WERI-Rb-1 (cell line): ENCODE measurements around the gene RIT2.

ENCODE experiments used
- DNase-seq: peaks from one replicate; pipeline ENCODE4 v3.0.0-alpha.2; 2020
- H3K27ac ChIP-seq: fragments of 250-450 bp; sonication (Bioruptor Pico); 2 replicates; pipeline ENCODE4 v1.5.1; 2020; ENCODE audit warnings: mild to moderate bottlenecking, moderate library complexity
- H3K27me3 ChIP-seq: fragments of 250-450 bp; sonication (Bioruptor Pico); 2 replicates; pipeline ENCODE4 v1.5.1; 2021; ENCODE audit warnings: mild to moderate bottlenecking, low read depth, moderate library complexity; ENCODE audit not compliant: insufficient read depth, severe bottlenecking
- H3K36me3 ChIP-seq: fragments of 250-450 bp; sonication (Bioruptor Pico); 2 replicates; pipeline ENCODE4 v1.5.1; 2020; ENCODE audit warnings: mild to moderate bottlenecking, moderate library complexity
- H3K4me3 ChIP-seq: 2 replicates; pipeline ENCODE4 v1.5.1; 2011; ENCODE audit warnings: low read depth, mild to moderate bottlenecking, control low read depth, low read length
- H3K9me3 ChIP-seq: fragments of 250-450 bp; sonication (Bioruptor Pico); 2 replicates; pipeline ENCODE4 v1.5.1; 2021; ENCODE audit warnings: mild to moderate bottlenecking, moderate library complexity; ENCODE audit not compliant: severe bottlenecking
- CTCF ChIP-seq: IDR thresholded peaks from 2 replicates; pipeline ENCODE4 v1.5.1; 2011; ENCODE audit warnings: low read depth, mild to moderate bottlenecking, control low read depth, inconsistent platforms, low read length

The RIT2 gene

DNA sequence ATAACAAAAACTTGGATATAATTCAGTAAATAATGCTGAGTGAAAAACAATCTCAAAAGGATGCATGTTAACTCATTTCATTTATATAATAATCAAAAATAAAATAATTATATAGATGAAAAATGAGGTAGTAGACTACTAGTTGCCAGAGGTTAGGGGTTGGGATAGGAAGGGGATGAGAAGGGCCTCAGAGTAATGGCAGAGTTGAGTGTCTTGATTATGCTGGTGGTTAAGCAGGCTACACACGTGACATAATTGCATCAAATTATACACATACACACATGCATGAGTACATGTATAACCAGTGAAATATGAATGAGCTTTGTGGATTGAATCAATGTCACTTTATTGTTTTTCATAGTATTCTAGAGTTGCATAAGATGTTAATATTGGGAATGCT is 201.0 kb downstream of the RIT2 start:
- H3K36me3 ChIP-seq: no peaks in the 10 kb centered on the region
- no peaks in the 10 kb centered on the region for H3K27me3 ChIP-seq
- DNase-seq: no peak
- no peaks in the 10 kb centered on the region for H3K9me3 ChIP-seq
- TF ChIP-seq CTCF: no peak
- no peak overlapping the region for H3K4me3 ChIP-seq
- H3K27ac ChIP-seq: no peak overlapping the region

DNA sequence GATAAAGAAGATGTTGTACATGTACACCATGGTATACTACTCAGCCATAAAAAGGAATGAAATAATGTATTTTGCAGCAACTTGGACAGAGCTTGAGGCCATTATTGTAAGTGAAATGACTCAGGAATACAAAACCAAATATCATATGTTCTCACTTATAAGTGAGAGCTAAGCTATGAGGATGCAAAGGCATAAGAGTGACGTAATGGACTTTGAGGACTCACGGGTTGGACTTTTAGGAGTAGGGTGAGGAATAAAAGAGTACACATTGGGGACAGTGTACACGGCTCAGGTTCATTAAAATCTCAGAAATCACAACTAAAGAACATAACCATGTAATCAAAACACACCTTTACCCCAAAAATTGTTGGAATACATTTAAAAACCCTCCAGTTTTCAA is 206.4 kb downstream of the RIT2 start:
- no peak for DNase-seq
- Histone ChIP-seq H3K9me3 (no peaks in the 10 kb centered on the region), H3K36me3 (no peaks in the 10 kb centered on the region), H3K27ac (no peak overlapping the region), H3K4me3 (no peak overlapping the region), H3K27me3 (no peaks in the 10 kb centered on the region)
- TF ChIP-seq CTCF: no peak

DNA sequence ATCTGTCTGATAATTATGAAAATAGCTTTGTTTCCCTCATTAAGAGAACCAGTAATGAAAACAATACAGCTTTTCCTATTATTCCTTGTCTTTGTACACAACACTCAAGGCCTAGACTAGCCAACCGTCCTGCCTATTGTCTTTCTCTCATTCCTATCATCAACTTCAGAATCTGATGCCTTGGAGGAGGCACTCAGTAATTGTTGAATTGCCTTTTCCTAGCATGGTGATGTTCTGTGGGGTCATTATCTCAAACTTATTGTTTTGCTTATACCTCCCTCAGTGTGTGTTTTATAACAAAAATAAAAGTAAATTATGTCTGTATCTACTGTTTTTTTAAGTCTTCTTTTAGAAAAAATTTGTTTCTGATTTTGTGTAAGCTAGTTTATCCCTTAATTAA is 208.7 kb downstream of the RIT2 start:
- Histone ChIP-seq H3K27me3 (no peaks in the 10 kb centered on the region), H3K4me3 (no peak overlapping the region), H3K27ac (no peak overlapping the region), H3K36me3 (no peaks in the 10 kb centered on the region), H3K9me3 (no peaks in the 10 kb centered on the region)
- TF ChIP-seq CTCF: no peak
- DNase-seq: no peak

GRCh38 chr18:42901161-42901560 is 214.3 kb downstream of the RIT2 start:
- TF ChIP-seq CTCF: no peak
- no peaks in the 10 kb centered on the region for H3K36me3 ChIP-seq
- no peaks in the 10 kb centered on the region for H3K27me3 ChIP-seq
- H3K4me3 ChIP-seq: no peak overlapping the region
- no peak for DNase-seq
- no peaks in the 10 kb centered on the region for H3K9me3 ChIP-seq
- no peak overlapping the region for H3K27ac ChIP-seq

DNA sequence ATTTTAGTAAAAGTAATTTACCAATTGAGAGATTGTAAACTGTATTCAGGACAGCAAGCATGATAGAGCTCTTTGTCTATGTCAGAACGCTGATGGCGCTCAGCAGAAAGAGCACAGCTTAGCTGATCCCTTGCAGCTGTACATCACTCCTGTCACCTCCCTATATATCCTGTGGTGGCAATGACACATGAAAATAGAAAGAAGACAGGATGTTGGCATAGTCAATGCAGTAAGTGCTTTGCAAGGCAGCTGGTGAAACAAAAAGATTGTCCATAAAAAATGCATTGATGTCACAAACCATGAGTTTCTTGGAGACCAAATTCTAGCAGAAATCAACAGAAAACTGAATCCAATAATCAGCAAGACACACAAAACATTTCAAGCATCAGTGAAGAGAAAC is 221.5 kb downstream of the RIT2 start:
- TF ChIP-seq CTCF: no peak
- no peak overlapping the region for H3K27ac ChIP-seq

DNA sequence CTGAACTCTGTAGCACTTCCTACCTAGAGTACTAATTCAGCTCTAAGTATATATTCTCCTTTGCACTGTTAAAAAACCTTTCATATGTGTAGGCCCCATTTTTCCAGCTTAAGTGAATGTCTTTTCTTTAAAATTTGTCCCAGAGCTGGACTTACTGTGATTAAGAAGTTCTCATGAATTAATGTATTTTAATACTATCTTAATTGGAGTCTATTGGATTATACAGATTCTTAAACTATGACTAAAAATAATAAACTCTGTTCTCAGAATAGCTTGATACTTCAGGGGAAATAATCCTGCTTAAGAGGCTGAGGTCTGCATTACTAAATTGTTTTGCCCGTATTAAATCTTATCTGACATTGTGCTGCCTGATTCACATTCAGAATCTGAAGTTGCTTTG is 223.3 kb downstream of the RIT2 start:
- no peak for TF ChIP-seq CTCF
- Histone ChIP-seq H3K36me3 (no peaks in the 10 kb centered on the region), H3K27me3 (no peaks in the 10 kb centered on the region), H3K9me3 (no peaks in the 10 kb centered on the region), H3K27ac (no peak overlapping the region), H3K4me3 (no peak overlapping the region)
- DNase-seq: no peak

More for the DNA sequence above, 221.5 kb downstream of the RIT2 start:
- H3K4me3 ChIP-seq: no peak overlapping the region
- no peaks in the 10 kb centered on the region for H3K36me3 ChIP-seq
- no peaks in the 10 kb centered on the region for H3K27me3 ChIP-seq
- no peaks in the 10 kb centered on the region for H3K9me3 ChIP-seq
- peak; percentile 13 for DNase-seq
